GM18511 (cell line): Measurements from ENCODE around the gene PPP1R14D.

Experiments used
- ATAC-seq: cut with Tn5 transposase; IDR thresholded peaks from one replicate; pipeline ENCODE4 v1.9.1; 2021; ENCODE audit warnings: mild to moderate bottlenecking, moderate library complexity; ENCODE audit not compliant: unreplicated experiment

PPP1R14D gene

DNA sequence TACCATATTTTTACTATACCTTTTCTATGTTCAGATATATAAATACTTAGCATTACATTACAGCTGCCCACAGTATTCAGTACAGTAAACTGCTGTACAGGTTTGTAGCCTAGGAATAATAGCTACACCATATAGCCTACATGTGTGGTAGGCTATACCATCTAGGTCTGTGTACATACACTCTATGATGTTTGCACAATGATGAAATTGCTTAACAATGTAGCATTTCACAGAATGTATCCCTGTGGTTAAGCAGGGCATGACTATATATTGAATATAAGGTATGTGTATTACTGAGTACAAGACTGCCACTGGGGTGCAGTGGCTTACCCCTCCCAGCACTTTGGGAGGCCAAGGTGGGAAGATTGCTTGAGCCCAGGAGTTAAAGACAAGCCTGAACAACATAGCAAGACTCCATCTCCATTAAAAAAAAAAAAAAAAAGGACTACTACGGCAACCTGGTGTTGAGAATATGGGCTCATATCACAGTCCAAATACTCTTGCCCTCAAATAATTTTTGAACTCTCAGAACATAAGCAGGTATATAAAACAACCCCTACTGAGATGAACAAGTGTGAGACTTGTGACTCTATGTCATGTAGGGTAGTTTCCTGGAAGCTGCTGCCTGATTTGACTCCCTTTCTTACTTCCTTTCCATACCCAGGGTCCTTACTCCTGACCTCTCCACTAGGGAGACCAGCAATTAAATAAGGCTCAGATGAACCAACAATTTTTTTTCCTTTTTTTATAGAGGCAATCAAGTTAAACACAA lies 4.8 kb downstream of the PPP1R14D start:
- no peak for ATAC-seq

DNA sequence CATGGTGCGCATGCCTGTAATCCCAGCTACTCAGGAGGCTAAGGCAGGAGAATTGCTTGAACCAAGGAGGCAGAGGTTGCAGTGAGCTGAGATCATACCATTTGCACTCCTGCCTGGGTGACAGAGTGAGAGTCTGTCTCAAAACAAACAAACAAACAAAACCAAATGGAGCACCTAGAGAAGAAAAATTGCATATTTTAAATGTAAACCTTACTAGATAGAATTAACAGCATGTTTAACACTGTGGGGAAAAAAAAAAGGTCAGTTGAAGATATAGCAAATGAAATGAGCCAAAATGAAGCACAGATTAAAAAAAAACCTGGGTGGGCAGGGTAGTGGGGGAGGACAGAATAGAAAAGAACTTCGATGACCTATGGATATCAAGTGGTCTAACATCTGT lies 7.3 kb downstream of the PPP1R14D start:
- no peak for ATAC-seq

DNA sequence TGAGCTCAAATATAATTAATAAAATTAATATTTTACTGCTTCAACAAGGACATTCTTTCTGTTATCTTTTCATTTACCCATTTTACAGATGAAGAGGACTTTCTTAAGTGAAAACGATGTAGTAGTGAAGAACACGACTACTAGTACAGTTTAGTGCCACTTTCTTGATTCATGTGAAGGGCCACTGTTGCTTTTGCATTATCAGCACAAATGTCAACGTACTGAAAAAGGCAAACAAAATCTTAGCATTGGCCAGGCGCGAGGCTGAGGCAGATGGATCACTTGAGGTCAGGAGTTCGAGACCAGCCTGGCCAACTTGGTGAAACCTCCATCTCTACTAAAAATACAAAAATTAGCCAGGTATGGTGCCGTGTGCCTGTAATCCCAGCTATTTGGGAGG lies 9.5 kb downstream of the PPP1R14D start:
- no peak for ATAC-seq

DNA sequence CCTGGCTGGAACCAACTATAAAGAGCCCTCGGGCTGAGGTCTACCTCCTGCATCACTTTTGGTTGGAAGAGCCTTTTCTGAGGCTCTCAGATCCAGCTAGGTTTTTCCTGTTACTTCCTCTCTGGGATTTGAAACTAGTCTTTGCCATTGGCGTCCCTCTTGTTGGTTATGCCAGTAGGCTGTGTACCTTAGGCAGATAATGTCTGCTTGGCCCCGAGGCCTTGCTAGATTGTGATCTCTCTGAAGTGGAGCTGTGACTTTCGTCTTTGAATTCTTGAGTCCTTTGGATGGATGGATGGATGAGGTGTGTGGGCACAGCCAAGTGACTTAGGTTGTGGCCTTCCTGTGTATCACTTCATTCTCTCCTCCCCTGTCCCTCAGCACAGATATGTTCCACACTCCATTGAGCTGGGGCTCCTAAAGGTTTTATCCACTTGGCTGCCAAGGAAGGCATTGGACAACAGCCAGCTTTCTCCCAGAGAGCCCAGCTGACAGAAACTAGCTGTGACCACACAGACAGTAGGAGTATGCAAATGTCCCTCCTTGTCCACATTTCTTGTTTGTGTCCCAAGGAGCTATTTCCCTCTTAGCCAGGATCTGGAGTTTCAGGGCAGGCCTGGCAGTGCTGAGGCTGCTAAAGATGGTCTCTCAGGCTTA lies 13.3 kb downstream of the PPP1R14D start:
- no peak for ATAC-seq

DNA sequence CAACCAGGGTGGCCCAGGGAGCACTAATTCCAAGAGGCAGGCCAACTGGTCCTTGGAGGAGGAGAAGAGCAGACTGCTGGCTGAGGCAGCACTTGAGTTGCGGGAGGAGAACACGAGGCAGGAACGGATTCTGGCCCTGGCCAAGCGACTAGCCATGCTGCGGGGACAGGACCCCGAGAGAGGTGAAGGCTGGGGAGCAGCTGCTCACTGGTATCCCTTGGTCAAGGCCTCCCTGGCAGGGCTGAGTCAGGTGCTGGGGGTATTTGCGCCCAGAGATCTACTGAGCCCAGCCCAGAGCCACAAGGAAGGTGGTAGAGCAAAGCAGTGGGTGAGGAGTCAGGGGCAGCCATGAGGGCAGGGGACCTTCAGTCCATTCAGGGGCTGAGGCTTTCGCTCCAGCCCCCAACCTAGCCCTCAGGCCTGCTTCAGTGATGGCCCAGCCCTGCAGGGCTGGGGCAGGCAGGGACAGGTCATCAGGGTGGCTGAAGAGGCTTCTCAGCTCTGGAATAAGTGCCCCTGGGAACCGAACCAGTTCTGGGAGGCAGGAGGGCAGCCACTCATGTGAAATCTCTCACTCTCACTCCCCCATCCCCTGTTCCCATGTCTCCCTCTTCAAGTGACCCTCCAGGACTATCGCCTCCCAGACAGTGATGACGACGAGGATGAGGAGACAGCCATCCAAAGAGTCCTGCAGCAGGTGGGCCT lies 15.6 kb downstream of the PPP1R14D start:
- no peak for ATAC-seq

DNA sequence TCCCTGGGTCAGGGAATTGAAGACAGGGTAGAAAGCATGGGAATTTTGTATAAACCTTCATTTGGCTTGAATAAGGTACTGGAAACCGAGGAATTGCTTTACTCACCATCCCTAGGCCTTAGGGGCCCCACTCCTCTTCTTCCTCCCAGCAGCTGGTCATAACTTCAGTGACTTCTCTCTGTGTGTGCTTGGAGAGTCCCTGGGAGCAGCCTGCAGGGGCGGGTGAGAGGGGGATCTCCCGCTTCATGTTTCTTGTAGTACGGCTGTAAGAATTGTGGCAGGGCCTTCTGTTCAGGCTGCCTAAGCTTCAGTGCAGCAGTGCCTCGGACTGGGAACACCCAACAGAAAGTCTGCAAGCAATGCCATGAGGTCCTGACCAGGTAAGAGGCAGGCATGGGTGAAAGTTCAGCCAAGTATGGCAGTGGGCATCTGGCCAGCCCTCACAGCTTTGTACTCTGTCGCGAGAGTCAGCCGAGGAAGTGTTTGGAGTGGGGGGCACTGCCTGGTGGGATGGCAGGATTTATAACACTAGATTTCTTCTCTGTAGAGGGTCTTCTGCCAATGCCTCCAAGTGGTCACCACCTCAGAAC lies 19.6 kb downstream of the PPP1R14D start:
- no peak for ATAC-seq

DNA sequence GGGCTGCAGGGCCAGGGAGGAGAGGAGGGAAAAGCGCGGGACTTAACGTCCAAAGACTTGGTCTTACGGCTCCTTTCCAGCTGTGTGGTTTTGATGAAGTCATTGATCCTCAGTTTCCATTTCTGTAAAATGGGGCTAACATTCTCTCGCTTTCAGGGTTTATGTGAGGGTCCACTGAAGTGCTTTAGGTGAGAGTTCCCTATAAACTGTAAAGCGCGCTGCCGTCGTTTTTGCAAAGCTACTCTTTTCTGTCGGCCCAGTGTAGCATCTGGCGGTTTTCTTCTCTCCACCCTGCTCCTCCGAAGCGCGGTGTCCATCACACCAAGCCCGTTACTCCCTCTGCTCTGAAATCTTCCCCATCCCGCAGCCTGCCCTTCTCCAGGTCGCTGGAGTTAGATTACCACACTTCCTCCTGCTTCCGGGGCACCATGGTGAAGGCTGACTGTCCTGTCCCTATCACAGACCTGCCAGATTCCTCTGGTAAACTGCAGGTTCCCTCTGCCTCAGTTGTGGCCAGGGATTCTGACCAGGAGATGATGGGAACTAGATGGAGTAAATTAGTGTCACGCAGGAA lies 20.5 kb downstream of the PPP1R14D start:
- ATAC-seq, result no peak

DNA sequence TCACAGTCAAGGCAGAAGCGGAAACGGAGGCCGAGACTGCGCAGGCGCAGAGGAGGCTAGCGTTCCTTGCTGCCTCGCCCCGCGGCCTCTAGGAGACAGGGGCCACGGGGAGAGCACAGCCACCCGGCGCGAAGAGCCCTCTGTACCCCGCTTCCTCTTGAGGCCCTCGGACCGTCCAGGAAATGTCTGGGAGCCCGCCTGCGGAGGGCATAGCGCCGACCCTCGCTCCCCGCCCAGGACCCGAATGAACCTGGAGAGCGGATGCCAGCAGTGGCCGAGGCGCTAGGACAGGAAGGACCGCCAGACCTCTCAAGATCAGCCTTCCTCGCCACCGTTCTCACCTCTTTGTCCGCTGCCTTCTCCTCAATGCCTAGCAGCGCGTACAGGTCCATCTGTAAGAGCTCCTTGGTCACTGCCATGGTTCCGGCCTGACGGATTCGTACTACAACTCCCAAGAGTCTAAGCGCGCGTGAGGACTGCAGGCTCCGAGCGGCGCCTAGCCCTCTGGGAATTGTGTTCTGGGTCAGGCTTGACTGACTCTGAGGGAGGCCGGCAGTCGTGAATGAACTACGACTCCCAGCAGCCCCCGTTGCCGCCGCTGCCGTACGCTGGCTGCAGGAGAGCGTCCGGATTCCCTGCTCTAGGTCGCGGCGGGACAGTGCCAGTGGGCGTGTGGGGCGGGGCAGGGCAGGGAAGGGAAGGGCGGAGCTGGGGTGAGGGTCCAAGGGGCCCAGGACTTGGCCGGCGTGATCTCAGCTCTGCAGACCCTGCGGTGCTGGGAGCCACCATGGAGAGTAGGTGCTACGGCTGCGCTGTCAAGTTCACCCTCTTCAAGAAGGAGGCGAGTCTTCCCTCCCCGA lies 21.2 kb downstream of the PPP1R14D start, which contains the start of the genes DNAJC17 and ZFYVE19:
Gene DNAJC17, minus strand, starts transcription at position 446 of the 860 bp plus-strand sequence. Its CDS starts 27 bp downstream, at position 419.
Gene ZFYVE19, plus strand, starts transcription at position 62 of the 860 bp plus-strand sequence. Its CDS starts 501 bp downstream, at position 563.
- ATAC-seq, result peak; percentile 93

DNA sequence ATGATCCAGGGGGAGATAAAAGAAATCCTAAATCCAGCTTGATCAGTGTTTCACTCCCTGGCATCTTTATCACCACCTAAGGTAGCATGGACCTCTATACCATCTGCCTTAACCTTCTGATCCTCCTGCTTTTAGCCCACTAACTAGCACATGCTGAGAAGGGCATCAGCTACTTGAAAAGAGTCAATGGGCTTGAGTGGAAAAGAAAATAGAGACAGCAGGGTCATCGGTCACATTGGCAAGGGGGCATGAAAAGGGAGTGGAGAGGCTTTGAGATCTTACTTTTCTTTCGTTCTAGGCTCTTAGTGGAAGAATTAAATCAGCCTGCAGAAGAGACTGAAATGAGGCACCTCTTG lies 21.9 kb downstream of the PPP1R14D start:
- peak; percentile 3 for ATAC-seq

DNA sequence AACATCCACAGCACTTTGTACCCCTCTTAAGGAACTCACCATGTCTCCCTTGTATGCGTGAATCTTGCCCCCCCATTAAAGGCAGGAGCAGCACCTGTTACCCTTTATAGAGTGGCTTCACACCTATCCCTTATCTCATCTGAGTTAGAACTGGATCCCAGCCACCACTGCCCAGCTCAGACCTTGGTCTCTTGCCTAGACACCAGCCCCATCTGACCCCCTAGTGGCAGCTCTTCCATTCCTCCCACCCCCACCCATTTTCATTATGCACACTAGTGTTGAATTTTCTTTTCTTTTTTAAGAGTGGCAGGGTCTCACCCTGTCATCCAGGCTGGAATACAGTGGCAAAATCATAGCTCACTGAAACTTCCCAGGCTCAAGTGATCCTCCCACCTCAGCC lies 24.8 kb downstream of the PPP1R14D start:
- no peak for ATAC-seq

DNA sequence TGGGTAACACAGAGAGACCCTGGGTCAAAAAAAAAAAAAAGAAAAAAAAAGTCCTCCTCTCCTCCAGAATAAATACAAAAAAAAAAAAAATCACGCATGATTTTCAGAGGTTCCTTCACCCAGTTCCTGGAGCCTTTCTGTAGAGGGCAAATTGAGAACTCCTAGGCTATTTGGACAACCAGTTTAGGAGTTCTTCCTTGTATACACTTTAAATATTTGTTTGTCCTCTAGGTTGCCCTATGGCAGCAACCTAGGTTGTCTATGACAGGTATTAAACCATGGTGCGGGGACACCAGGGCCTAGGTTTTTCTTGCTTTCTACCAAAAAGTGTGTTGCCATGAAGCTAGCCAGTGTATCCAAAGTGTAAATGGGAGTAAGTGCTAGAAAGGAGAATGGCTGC lies 25.4 kb downstream of the PPP1R14D start:
- no peak for ATAC-seq

DNA sequence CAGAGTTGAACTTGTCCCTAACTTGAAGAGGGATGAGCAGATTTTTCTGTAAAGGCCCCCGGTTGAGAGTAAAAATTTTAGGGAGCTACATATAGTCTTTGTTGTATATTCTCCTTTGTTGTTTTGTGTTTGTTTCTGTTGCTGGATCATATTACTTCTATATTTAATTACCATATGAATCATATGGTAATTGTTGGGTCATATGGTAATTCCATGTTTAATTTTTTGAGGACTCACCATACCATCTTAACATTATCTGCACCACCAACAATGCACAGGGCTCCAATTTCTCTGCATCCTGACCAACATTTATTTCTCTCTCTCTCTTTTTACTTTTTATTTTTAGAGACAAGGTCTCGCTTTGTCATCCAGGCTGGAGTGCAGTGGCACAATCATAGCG lies 29.0 kb downstream of the PPP1R14D start:
- no peak for ATAC-seq

DNA sequence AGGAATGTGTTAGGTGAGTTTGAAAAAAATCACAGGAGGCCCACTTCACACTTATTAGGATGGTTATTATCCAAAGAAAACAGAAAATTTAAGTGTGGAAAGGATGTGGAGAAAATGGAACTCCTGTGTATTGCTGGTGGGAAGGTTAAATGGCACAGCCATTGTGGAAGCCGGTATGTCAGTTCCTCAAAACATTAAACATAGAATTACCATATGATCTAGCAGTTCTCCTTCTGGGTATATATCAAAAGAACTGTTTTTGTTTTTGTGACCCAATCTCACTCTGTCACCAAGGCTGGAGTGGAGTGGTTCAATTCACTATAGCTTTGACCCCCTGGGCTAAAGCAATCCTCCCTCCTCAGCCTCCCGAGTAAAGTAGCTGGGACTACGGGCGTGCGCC lies 32.0 kb downstream of the PPP1R14D start:
- ATAC-seq, result no peak

DNA sequence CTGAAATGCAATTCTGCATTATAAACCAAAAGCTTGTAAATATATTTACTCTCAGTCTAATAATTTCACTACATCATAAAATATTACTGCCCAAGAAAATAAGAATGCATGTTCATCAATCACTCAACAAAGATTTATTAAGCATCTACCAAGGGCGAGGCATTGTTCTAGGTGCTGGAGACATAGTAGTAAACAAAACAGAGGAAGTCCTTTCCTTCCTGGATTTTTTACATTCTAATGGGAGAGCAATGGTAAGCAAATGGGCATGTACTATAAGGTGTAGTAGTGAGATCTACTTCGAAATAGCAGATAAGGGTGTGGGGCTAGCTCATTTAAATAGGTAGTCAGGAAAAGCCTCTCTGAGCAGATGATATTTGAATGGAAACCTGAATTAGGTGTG lies 32.5 kb downstream of the PPP1R14D start:
- no peak for ATAC-seq

DNA sequence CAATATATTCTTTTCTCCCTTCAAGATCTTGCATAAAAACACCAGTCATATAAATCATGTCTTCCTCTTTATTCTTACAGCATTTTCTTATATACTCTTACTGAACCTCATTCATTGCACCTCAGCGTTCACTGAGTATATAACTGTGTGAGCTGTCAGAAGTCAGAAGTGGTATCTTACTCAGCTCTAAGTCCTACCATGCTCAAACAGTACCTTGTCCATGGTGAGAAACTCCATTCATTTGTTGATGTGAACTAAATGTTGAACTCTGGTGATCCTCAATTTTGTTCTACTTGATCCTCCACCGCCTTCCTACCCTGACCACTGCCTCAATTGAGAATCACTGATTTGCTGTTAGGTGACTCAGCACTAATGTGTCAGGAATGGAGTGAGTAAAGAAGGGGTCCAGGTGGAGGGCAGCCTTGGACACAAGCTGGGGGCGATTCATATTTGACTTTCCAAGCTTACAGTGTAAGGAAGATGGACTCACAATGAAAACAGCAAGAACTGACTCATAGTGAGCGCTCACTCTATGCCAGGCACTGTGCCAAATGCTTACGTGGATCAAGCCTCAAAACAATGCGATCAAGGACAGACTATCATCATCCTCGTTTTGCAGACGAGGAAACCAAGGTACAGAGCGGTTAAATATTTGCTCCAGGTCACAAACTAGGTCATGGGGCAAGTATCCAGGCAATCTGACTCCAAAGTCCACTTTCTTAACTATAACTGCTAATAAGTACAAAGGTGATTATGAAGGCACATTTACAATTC lies 35.1 kb downstream of the PPP1R14D start:
- no peak for ATAC-seq

DNA sequence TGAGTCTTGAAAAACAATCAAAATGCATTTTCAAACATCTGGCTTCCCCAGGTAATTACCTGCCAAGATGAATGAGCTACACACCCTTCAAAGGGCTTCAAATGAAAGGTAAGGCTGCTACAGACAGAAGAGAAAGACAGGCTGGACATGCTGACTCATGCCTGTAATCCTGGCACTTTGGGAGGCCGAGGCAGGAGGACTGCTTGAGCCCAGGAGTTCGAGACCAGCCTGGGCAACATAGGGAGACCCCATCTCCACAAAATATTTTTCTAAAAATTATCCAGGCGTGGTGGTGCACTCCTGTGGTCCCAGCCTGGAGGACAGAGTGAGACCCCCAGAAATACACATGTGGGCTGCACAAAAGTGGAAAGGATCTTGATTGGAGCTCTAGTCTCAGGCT lies 36.1 kb downstream of the PPP1R14D start:
- no peak for ATAC-seq

DNA sequence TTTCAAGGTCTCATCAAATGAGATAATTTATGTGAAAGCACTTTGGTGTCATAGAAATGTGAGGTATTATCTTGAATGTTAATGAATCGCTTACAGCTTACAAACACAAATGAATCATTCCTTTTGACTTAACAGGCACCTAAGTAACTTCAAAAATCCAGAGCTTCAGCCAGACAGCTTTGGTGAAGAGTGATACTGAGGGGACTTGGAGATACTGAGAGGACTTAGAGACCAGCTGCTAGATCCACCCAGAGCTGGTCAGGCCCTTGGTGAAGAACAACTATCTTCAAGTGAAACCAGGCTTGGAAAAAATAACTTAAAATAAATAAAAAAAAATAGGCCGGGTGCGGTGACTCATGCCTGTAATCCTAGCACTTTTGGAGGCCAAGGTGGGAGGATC lies 37.8 kb downstream of the PPP1R14D start:
- no peak for ATAC-seq

DNA sequence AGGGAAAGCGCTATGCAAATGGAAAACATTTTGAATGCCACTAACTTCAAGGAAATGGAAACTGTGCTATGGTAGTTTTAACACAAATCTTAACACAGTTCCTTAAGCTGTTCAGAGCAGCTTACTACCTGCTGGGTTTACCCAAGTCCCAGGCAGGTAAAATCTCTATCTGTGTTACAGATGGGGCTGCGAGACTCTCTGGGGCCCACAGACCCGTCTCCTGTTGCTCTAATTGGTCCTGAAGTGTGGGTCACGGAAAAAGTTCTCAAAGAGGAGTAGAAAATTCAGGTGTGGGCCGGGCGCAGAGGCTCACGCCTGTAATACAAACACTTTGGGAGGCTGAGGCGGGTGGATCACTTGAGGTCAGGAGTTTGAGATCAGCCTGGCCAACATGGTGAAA lies 38.5 kb downstream of the PPP1R14D start:
- no peak for ATAC-seq

DNA sequence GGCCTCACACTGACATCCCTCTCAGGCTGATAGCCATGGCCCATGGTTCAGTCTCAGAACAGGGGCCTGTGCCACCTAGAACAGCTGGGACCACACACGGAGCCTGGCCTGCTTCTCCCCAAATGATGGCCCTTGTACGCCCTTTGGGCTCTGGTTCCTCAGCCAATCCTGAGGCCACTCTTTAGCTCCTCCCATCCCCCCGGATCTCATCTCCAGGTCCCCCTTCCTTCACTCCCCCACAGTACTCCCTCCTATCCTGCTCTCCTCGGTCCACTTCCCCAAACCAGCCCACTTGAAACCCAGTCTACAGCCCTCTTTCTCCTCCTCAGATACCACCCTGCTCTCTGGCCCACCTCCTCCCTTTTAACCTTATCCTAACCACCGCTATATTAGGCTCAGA lies 39.4 kb downstream of the PPP1R14D start:
- ATAC-seq, result no peak
